ENCODE measurements around the gene ESX1. TPM values are rescaled to one million over a fixed set of nuclear protein-coding genes. Genes with fewer than 3 reads are reported as not detected.

ESX1 gene
- total RNA-seq, 1 experiment from 2014 or later: 2.8 TPM

DNA sequence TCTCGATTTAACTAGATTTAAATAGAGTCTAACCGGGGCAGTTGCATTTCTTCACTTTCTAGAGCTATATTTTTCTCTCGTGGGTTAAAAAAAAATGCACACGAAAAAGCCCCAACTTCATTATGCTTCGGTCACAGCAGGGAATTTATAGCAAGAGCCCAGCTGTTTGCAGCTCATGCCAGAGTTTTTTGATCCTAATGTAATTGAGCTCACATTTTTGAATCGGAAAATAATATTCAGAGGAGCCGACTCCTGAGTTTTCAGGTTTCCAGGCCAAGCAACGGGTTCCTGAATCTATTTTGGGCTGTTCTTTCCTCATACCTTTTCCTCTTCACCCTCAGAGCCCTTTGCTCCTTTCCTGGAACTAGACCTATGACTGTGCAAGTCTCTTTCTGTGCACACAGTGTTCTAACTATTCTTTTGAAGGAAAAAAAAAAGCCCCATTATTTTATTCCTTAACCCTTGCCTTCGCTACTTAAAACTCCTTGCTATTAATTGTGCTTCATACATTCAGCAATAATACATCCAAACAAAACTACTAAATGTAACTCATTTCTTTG, 27.5 kb upstream of the ESX1 start:
- Histone ChIP-seq H3K27me3 (ENCODE audit: control insufficient read depth, insufficient read depth, low read length) (peaks cover 3% of the 10 kb centered on the region; the same call in 1 of the 2 replicates), H3K36me3 (ENCODE audit: control insufficient read depth, insufficient read depth, low read length) (no peaks in the 10 kb centered on the region), H3K27ac (ENCODE audit: low read length) (no peak overlapping the region), H3K4me3 (ENCODE audit: low read depth in 2 of 2, low read length in 2 of 2) (no peak overlapping the region), H3K9me3 (ENCODE audit: control insufficient read depth, insufficient read depth, low read depth, low read length) (no peaks in the 10 kb centered on the region), H3K4me1 (ENCODE audit: control insufficient read depth, insufficient read depth, low read length) (no peaks in the 10 kb centered on the region)
- intact Hi-C loops (cut with micrococcal nuclease; ENCODE audit: unreplicated experiment): no loop called here
- DNase-seq (ENCODE audit: low read depth, low spot score): no peak
- CTCF ChIA-PET: no interaction called here
- ATAC-seq: no peak
- in situ Hi-C loops (cut with HindIII; ENCODE audit: low pct_unique_long_range_greater_than_20kb, low sequenced_read_pairs): no loop called here
- no TSS peak for BruUV-seq (replicated peaks)
- POLR2A ChIA-PET: no interaction called here
- TF ChIP-seq TCF7L2 (IDR thresholded peaks at IDR 0.05; ENCODE audit: low read depth, low read length) (no peak), POLR2AphosphoS5 (IDR thresholded peaks at IDR 0.05; ENCODE audit: low read depth, low read length) (no peak), SIN3A (IDR thresholded peaks at IDR 0.05; ENCODE audit: borderline replicate concordance, insufficient read depth, low read depth, low read length) (no peak)

GRCh38 chrX:104281564-104281963, 26.8 kb upstream of the ESX1 start:
- H3K9me3 ChIP-seq (ENCODE audit: control insufficient read depth, insufficient read depth, low read depth, low read length): no peaks in the 10 kb centered on the region
- DNase-seq (ENCODE audit: low read depth, low spot score) (no peak), ATAC-seq (no peak)
- in situ Hi-C loops (cut with HindIII; ENCODE audit: low pct_unique_long_range_greater_than_20kb, low sequenced_read_pairs) (no loop called here), intact Hi-C loops (cut with micrococcal nuclease; ENCODE audit: unreplicated experiment) (no loop called here)
- H3K27ac ChIP-seq (ENCODE audit: low read length): no peak overlapping the region
- POLR2A ChIA-PET: no interaction called here
- CTCF ChIA-PET: no interaction called here
- BruUV-seq (replicated peaks): no TSS peak
- TF ChIP-seq, protein P1, sequence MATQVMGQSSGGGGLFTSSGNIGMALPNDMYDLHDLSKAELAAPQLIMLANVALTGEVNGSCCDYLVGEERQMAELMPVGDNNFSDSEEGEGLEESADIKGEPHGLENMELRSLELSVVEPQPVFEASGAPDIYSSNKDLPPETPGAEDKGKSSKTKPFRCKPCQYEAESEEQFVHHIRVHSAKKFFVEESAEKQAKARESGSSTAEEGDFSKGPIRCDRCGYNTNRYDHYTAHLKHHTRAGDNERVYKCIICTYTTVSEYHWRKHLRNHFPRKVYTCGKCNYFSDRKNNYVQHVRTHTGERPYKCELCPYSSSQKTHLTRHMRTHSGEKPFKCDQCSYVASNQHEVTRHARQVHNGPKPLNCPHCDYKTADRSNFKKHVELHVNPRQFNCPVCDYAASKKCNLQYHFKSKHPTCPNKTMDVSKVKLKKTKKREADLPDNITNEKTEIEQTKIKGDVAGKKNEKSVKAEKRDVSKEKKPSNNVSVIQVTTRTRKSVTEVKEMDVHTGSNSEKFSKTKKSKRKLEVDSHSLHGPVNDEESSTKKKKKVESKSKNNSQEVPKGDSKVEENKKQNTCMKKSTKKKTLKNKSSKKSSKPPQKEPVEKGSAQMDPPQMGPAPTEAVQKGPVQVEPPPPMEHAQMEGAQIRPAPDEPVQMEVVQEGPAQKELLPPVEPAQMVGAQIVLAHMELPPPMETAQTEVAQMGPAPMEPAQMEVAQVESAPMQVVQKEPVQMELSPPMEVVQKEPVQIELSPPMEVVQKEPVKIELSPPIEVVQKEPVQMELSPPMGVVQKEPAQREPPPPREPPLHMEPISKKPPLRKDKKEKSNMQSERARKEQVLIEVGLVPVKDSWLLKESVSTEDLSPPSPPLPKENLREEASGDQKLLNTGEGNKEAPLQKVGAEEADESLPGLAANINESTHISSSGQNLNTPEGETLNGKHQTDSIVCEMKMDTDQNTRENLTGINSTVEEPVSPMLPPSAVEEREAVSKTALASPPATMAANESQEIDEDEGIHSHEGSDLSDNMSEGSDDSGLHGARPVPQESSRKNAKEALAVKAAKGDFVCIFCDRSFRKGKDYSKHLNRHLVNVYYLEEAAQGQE (IDR thresholded peaks at IDR 0.05; ENCODE audit: insufficient read depth in 1 of 2, low read depth in 2 of 2, low read length in 1 of 2): no peak
- TF ChIP-seq TCF7L2 (IDR thresholded peaks at IDR 0.05; ENCODE audit: low read depth, low read length) (no peak), SIN3A (IDR thresholded peaks at IDR 0.05; ENCODE audit: borderline replicate concordance, insufficient read depth, low read depth, low read length) (no peak), POLR2AphosphoS5 (IDR thresholded peaks at IDR 0.05; ENCODE audit: low read depth, low read length) (no peak), CTCF (IDR thresholded peaks at IDR 0.05) (no peak)
- no peaks in the 10 kb centered on the region for H3K4me1 ChIP-seq (ENCODE audit: control insufficient read depth, insufficient read depth, low read length)
- H3K27me3 ChIP-seq (ENCODE audit: control insufficient read depth, insufficient read depth, low read length): peaks cover 3% of the 10 kb centered on the region; the same call in 1 of the 2 replicates
- H3K4me3 ChIP-seq (ENCODE audit: low read depth in 2 of 2, low read length in 2 of 2): no peak overlapping the region
- no peaks in the 10 kb centered on the region for H3K36me3 ChIP-seq (ENCODE audit: control insufficient read depth, insufficient read depth, low read length)

DNA sequence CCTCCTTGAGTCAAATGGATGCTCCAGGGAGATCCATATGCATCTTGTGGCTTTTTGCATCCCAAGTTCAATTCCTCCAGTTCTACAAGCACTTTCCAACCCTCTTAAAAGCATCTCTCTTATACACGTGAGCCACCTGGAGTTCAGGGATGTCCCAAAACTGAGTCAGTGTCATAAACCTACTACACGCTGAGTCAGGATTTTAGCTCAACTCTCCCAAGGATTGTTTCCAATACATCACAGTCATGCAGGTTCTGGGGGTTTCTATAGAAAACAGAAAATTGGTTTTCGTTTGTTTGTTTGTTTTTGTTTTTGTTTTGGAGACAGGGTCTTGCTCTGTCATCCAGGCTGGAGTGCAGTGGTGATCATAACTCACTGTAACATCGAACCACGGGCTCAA, 25.9 kb upstream of the ESX1 start:
- in situ Hi-C loops (cut with HindIII; ENCODE audit: low pct_unique_long_range_greater_than_20kb, low sequenced_read_pairs): no loop called here
- peaks cover 3% of the 10 kb centered on the region; the same call in 1 of the 2 replicates for H3K27me3 ChIP-seq (ENCODE audit: control insufficient read depth, insufficient read depth, low read length)

More for the DNA sequence above, 25.9 kb upstream of the ESX1 start:
- Histone ChIP-seq H3K4me3 (ENCODE audit: low read depth in 2 of 2, low read length in 2 of 2) (no peak overlapping the region), H3K27ac (ENCODE audit: low read length) (no peak overlapping the region), H3K36me3 (ENCODE audit: control insufficient read depth, insufficient read depth, low read length) (no peaks in the 10 kb centered on the region), H3K4me1 (ENCODE audit: control insufficient read depth, insufficient read depth, low read length) (no peaks in the 10 kb centered on the region), H3K9me3 (ENCODE audit: control insufficient read depth, insufficient read depth, low read depth, low read length) (no peaks in the 10 kb centered on the region)
- DNase-seq (ENCODE audit: low read depth, low spot score): no peak
- TF ChIP-seq, protein P1 (IDR thresholded peaks at IDR 0.05; ENCODE audit: insufficient read depth in 1 of 2, low read depth in 2 of 2, low read length in 1 of 2): no peak
- no peak for TF ChIP-seq POLR2AphosphoS5 (IDR thresholded peaks at IDR 0.05; ENCODE audit: low read depth, low read length)
- no peak for TF ChIP-seq TCF7L2 (IDR thresholded peaks at IDR 0.05; ENCODE audit: low read depth, low read length)
- no peak for TF ChIP-seq SIN3A (IDR thresholded peaks at IDR 0.05; ENCODE audit: borderline replicate concordance, insufficient read depth, low read depth, low read length)
- TF ChIP-seq CTCF (IDR thresholded peaks at IDR 0.05): no peak
- no TSS peak for BruUV-seq (replicated peaks)
- intact Hi-C loops (cut with micrococcal nuclease; ENCODE audit: unreplicated experiment): no loop called here
- ChIA-PET POLR2A (no interaction called here), CTCF (no interaction called here)
- no peak for ATAC-seq

All from Panc1 (cell line).